GM06990 (cell line): ENCODE measurements around the gene PCDHGB5.
"Not testable (repeated sequence)": the region's sequence is repeated elsewhere in the genome, so short reads cannot be mapped to it uniquely, and the experiment has no call there.

Experiments used
- DNase-seq: peaks from one replicate; pipeline ENCODE4 v3.0.0-alpha.2; 2011; ENCODE audit not compliant: insufficient read length; ENCODE audit errors: extremely low read depth
- H3K27me3 ChIP-seq: replicated peaks from 2 replicates; pipeline ENCODE4 v1.6.0; 2011; ENCODE audit warnings: low read length; ENCODE audit not compliant: control insufficient read depth, insufficient read depth
- H3K36me3 ChIP-seq: 2 replicates; pipeline ENCODE4 v1.5.1; 2011; ENCODE audit warnings: low read length; ENCODE audit not compliant: control insufficient read depth, insufficient read depth
- H3K4me3 ChIP-seq: replicated peaks from 2 replicates; pipeline ENCODE4 v1.5.1; 2011; ENCODE audit warnings: low read depth, mild to moderate bottlenecking, control low read depth, low read length
- TF ChIP-seq, protein P1 (sequence below): IDR thresholded peaks from 2 replicates; pipeline ENCODE4 v1.5.1; 2011; ENCODE audit warnings: low read length, control low read depth, mild to moderate bottlenecking, inconsistent platforms; ENCODE audit not compliant: insufficient read depth, poor library complexity, severe bottlenecking

The PCDHGB5 gene

DNA sequence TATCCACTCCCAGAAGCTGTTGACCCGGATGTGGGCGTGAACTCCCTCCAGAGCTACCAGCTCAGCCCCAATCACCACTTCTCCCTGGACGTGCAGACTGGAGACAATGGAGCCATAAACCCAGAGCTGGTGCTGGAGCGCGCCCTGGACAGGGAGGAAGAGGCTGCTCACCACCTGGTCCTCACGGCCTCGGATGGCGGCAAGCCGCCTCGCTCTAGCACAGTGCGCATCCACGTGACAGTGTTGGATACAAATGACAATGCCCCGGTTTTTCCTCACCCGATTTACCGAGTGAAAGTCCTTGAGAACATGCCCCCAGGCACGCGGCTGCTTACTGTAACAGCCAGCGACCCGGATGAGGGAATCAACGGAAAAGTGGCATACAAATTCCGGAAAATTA is 4.5 kb upstream of the PCDHGB5 start:
- H3K4me3 ChIP-seq = no peak overlapping the region
- no peaks in the 10 kb centered on the region for H3K27me3 ChIP-seq
- TF ChIP-seq, protein P1, sequence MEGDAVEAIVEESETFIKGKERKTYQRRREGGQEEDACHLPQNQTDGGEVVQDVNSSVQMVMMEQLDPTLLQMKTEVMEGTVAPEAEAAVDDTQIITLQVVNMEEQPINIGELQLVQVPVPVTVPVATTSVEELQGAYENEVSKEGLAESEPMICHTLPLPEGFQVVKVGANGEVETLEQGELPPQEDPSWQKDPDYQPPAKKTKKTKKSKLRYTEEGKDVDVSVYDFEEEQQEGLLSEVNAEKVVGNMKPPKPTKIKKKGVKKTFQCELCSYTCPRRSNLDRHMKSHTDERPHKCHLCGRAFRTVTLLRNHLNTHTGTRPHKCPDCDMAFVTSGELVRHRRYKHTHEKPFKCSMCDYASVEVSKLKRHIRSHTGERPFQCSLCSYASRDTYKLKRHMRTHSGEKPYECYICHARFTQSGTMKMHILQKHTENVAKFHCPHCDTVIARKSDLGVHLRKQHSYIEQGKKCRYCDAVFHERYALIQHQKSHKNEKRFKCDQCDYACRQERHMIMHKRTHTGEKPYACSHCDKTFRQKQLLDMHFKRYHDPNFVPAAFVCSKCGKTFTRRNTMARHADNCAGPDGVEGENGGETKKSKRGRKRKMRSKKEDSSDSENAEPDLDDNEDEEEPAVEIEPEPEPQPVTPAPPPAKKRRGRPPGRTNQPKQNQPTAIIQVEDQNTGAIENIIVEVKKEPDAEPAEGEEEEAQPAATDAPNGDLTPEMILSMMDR = no peak
- DNase-seq = no peak
- no peaks in the 10 kb centered on the region for H3K36me3 ChIP-seq

DNA sequence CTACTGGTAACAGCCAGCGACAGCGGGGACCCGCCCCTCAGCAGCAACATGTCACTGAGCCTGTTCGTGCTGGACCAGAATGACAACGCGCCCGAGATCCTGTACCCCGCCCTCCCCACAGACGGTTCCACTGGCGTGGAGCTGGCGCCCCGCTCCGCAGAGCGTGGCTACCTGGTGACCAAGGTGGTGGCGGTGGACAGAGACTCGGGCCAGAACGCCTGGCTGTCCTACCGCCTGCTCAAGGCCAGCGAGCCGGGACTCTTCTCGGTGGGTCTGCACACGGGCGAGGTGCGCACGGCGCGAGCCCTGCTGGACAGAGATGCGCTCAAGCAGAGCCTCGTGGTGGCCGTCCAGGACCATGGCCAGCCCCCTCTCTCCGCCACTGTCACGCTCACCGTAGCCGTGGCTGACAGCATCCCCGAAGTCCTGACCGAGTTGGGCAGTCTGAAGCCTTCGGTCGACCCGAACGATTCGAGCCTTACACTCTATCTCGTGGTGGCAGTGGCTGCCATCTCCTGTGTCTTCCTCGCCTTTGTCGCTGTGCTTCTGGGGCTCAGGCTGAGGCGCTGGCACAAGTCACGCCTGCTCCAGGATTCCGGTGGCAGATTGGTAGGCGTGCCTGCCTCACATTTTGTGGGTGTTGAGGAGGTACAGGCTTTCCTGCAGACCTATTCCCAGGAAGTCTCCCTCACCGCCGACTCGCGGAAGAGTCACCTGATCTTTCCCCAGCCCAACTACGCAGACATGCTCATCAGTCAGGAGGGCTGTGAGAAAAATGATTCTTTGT is 3.2 kb upstream of the PCDHGB5 start:
- H3K4me3 ChIP-seq, H3K27me3 ChIP-seq, DNase-seq, H3K36me3 ChIP-seq: not testable (repeated sequence)

DNA sequence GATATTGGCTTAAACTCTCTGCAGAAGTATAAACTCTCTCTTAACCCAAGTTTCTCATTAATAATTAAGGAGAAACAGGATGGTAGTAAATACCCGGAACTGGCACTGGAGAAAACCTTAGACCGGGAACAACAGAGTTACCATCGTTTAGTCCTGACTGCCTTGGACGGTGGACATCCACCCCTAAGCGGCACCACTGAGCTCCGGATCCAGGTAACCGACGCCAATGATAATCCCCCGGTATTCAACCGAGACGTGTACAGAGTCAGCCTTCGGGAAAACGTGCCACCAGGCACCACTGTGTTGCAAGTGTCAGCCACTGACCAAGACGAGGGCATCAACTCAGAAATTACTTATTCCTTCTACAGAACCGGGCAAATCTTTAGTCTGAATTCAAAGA is 861 bp downstream of the PCDHGB5 start:
- Histone ChIP-seq H3K27me3 (no peaks in the 10 kb centered on the region), H3K36me3 (no peaks in the 10 kb centered on the region), H3K4me3 (no peak overlapping the region)
- TF ChIP-seq, protein P1 = no peak
- DNase-seq = no peak

DNA sequence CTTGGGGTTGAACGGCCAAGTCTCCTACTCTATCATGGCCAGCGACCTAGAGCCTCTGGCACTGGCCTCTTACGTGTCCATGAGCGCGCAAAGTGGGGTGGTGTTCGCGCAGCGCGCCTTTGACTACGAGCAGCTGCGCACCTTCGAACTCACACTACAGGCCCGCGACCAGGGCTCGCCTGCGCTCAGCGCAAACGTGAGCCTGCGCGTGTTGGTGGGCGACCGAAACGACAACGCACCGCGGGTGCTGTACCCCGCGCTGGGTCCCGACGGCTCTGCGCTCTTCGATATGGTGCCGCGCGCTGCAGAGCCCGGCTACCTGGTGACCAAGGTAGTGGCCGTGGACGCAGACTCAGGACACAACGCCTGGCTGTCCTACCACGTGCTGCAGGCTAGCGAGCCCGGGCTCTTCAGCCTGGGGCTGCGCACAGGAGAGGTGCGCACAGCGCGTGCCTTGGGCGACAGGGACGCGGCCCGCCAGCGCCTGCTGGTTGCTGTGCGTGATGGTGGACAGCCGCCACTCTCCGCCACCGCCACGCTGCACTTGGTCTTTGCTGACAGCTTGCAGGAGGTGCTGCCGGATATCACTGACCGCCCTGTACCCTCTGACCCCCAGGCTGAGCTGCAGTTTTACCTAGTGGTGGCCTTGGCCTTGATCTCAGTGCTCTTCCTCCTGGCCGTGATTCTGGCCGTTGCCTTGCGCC is 2.0 kb downstream of the PCDHGB5 start:
- H3K27me3 ChIP-seq = no peaks in the 10 kb centered on the region
- no peak for DNase-seq
- H3K4me3 ChIP-seq = no peak overlapping the region
- TF ChIP-seq, protein P1 = no peak
- H3K36me3 ChIP-seq = no peaks in the 10 kb centered on the region

DNA sequence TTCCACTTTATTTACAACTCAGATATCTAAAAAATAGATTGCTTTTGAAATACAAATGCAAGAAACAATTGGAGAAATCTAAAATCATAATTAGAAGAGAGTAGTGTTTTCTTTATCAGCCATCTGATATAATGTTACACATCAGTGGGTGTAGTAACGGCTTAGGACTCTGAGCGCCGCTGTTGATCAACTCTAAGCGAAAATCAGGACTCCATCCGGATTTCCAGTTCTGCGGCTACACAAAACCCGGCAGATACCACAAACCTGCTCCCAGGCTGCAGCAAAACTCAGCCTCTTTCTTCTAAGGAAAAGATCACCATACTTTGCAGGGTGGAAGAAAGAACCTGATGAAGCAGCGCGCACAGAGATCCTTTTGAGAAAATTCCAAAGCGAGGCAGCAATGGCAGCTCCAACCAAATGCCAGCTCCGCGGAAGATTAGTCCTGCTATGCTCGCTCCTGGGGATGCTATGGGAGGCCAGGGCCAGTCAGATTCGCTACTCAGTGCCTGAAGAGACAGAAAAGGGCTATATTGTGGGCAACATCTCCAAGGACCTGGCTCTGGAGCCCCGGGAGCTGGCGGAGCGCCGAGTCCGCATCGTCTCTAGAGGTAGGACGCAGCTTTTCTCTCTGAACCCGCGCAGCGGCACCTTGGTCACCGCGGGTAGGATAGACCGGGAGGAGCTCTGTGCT is 5.0 kb downstream of the PCDHGB5 start, which contains the start of gene PCDHGA9:
Gene PCDHGA9, plus strand, starts transcription at position 226 of the 691 bp plus-strand sequence. Its CDS starts 175 bp downstream, at position 401.
- Histone ChIP-seq H3K36me3 (no peaks in the 10 kb centered on the region), H3K27me3 (no peaks in the 10 kb centered on the region), H3K4me3 (no peak within 1 kb of the TSS)
- DNase-seq = no peak
- TF ChIP-seq, protein P1 = peak; percentile 14

DNA sequence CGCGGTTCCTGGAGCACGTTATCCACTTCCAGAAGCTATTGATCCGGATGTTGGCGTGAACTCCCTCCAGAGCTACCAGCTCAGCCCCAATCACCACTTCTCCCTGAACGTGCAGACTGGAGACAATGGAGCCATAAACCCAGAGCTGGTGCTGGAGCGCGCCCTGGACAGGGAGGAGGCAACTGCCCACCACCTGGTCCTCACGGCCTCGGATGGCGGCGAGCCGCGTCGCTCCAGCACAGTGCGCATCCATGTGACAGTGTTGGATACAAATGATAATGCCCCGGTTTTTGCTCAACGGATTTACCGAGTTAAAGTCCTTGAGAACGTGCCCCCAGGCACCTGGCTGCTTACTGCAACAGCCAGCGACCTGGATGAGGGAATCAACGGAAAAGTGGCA is 5.6 kb downstream of the PCDHGB5 start:
- DNase-seq = no peak
- no peak overlapping the region for H3K4me3 ChIP-seq
- no peaks in the 10 kb centered on the region for H3K27me3 ChIP-seq
- H3K36me3 ChIP-seq = no peaks in the 10 kb centered on the region
- TF ChIP-seq, protein P1 = no peak
